ENCODE measurements around the gene VWF.
"Not testable (repeated sequence)": the region's sequence is repeated elsewhere in the genome, so short reads cannot be mapped to it uniquely, and the experiment has no call there.

The VWF gene

DNA sequence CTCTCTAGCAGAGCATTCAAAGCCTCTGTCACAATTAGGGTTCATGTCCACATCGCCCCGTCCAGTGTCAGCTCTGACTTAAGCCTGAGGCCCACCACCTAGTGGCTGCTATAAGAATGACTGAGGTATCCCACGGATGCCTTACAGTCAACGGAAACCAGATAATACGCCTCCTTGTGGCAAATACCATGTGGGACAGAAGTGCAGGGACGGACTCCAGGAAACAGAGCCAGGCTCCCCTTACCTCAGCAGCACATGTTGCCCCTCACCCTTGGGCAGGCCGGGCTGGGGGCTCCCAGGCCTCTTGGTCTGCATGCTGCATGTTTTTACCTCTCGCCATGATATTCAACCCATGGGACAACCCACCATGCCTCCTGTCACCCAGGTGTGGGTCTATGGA, 86.3 kb downstream of the VWF start:
- Histone ChIP-seq H3K9ac (ENCODE audit: low read depth in 1 of 2, low read length in 2 of 2) (no peak overlapping the region), H3K4me1 (ENCODE audit: control insufficient read depth in 1 of 2, insufficient read depth in 2 of 2, low read length in 2 of 2) (no peaks in the 10 kb centered on the region), H3K27me3 (ENCODE audit: control insufficient read depth in 1 of 2, insufficient read depth in 2 of 2, low read length in 2 of 2) (peaks cover 0 to 2% of the 10 kb centered on the region in 2 donors), H3K36me3 (ENCODE audit: control insufficient read depth in 1 of 2, insufficient read depth in 2 of 2, low read length in 2 of 2) (no peaks in the 10 kb centered on the region), H3K9me3 (ENCODE audit: control insufficient read depth in 1 of 2, low read length in 2 of 2) (no peaks in the 10 kb centered on the region), H3K27ac (ENCODE audit: low read depth, low read length) (no peak overlapping the region), H3K4me3 (ENCODE audit: low read depth in 1 of 2, low read length in 2 of 2) (no peak overlapping the region)

DNA sequence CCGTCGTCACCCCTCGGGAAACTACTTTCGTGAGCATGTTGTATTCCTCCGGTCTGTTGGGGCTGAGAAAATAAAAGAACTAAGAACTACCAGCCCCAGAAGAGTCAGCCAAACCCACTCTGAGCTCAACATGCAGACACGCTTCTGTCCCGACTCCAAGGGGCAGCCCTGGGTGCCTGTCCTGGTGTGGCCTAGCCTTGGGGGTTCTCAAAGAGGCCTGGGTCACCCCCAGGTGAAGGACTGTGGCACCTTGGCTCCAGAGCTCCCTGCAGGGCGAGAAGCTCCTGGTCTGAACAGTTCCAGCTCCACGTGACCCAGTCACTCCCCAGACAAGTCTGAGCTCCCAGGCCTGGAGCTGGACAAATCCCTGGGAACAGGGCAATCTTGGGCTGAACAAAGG, 87.0 kb downstream of the VWF start:
- Histone ChIP-seq H3K27ac (ENCODE audit: low read depth, low read length) (no peak overlapping the region), H3K4me3 (ENCODE audit: low read depth in 1 of 2, low read length in 2 of 2) (no peak overlapping the region), H3K27me3 (ENCODE audit: control insufficient read depth in 1 of 2, insufficient read depth in 2 of 2, low read length in 2 of 2) (no peaks in the 10 kb centered on the region), H3K9me3 (ENCODE audit: control insufficient read depth in 1 of 2, low read length in 2 of 2) (no peaks in the 10 kb centered on the region), H3K36me3 (ENCODE audit: control insufficient read depth in 1 of 2, insufficient read depth in 2 of 2, low read length in 2 of 2) (no peaks in the 10 kb centered on the region), H3K9ac (ENCODE audit: low read depth in 1 of 2, low read length in 2 of 2) (no peak overlapping the region), H3K4me1 (ENCODE audit: control insufficient read depth in 1 of 2, insufficient read depth in 2 of 2, low read length in 2 of 2) (no peaks in the 10 kb centered on the region)

DNA sequence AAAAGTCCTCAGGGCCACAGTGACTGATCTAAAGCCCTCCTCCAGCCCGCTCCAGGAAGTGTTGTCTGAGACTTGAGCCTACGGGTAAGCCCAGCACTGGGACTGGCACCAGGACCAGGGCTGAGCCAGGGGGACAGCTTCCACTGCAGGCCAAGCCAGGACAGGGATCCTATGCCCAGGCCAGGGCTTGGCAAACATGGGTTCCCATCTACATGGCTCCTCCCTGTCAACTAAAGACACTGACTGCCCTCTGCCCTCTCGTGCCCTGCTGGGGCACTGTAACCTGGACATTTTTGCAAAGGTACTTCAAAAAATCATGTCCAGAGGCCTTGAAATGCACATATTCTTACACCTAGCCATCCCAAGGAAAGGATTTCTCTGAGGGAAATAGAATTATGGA, 88.0 kb downstream of the VWF start:
- Histone ChIP-seq H3K27me3 (ENCODE audit: control insufficient read depth in 1 of 2, insufficient read depth in 2 of 2, low read length in 2 of 2) (no peaks in the 10 kb centered on the region), H3K9me3 (ENCODE audit: control insufficient read depth in 1 of 2, low read length in 2 of 2) (no peaks in the 10 kb centered on the region), H3K9ac (ENCODE audit: low read depth in 1 of 2, low read length in 2 of 2) (no peak overlapping the region), H3K36me3 (ENCODE audit: control insufficient read depth in 1 of 2, insufficient read depth in 2 of 2, low read length in 2 of 2) (no peaks in the 10 kb centered on the region), H3K4me3 (ENCODE audit: low read depth in 1 of 2, low read length in 2 of 2) (no peak overlapping the region), H3K27ac (ENCODE audit: low read depth, low read length) (no peak overlapping the region), H3K4me1 (ENCODE audit: control insufficient read depth in 1 of 2, insufficient read depth in 2 of 2, low read length in 2 of 2) (no peaks in the 10 kb centered on the region)

DNA sequence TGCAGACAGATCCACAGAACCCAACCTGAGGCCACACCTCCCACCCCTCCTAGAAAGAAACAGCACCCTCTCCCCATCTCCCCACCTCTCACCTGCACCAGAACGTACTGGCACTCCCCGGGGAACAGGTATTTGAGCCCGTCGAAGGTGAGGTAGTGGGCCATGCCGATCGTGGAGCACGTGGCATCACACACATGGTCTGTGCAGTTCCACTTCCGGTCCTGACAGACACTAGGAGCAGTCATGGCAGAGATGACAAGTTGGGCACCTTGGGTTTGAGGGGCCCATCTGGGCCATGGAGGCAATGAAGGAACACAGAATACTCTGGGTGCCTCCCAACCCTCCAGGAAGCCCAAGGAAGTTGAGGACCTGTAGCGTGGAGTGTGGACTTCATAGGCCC, 89.9 kb downstream of the VWF start:
- Histone ChIP-seq H3K4me1 (ENCODE audit: control insufficient read depth in 1 of 2, insufficient read depth in 2 of 2, low read length in 2 of 2) (no peaks in the 10 kb centered on the region), H3K36me3 (ENCODE audit: control insufficient read depth in 1 of 2, insufficient read depth in 2 of 2, low read length in 2 of 2) (no peaks in the 10 kb centered on the region), H3K9ac (ENCODE audit: low read depth in 1 of 2, low read length in 2 of 2) (no peak overlapping the region), H3K9me3 (ENCODE audit: control insufficient read depth in 1 of 2, low read length in 2 of 2) (no peaks in the 10 kb centered on the region), H3K27ac (ENCODE audit: low read depth, low read length) (no peak overlapping the region), H3K27me3 (ENCODE audit: control insufficient read depth in 1 of 2, insufficient read depth in 2 of 2, low read length in 2 of 2) (no peaks in the 10 kb centered on the region), H3K4me3 (ENCODE audit: low read depth in 1 of 2, low read length in 2 of 2) (no peak overlapping the region)

DNA sequence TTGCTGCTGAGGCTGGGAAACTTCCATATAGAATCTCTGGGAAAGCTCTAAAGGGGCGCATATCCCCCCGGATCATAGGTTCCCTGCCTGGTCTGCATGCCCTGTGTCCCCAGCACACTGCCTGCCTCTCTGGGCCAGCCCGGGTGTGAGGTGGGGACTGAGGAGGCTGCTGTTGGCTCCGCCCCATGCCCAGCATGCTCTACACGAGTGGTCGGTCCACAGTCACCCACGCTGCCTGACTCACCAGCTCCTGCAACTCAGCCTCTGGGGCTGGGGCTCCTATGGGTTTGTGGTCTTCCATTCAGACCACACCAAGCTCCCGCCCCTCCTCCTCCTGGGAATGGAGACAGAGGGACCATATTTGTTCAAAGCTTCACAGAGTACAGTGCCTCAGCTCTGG, 90.9 kb downstream of the VWF start:
- H3K36me3 ChIP-seq (ENCODE audit: control insufficient read depth in 1 of 2, insufficient read depth in 2 of 2, low read length in 2 of 2) = no peaks in the 10 kb centered on the region
- H3K9ac ChIP-seq (ENCODE audit: low read depth in 1 of 2, low read length in 2 of 2) = no peak overlapping the region
- no peaks in the 10 kb centered on the region for H3K27me3 ChIP-seq (ENCODE audit: control insufficient read depth in 1 of 2, insufficient read depth in 2 of 2, low read length in 2 of 2)
- H3K9me3 ChIP-seq (ENCODE audit: control insufficient read depth in 1 of 2, low read length in 2 of 2) = no peaks in the 10 kb centered on the region
- H3K4me1 ChIP-seq (ENCODE audit: control insufficient read depth in 1 of 2, insufficient read depth in 2 of 2, low read length in 2 of 2) = no peaks in the 10 kb centered on the region
- no peak overlapping the region for H3K4me3 ChIP-seq (ENCODE audit: low read depth in 1 of 2, low read length in 2 of 2)
- no peak overlapping the region for H3K27ac ChIP-seq (ENCODE audit: low read depth, low read length)

DNA sequence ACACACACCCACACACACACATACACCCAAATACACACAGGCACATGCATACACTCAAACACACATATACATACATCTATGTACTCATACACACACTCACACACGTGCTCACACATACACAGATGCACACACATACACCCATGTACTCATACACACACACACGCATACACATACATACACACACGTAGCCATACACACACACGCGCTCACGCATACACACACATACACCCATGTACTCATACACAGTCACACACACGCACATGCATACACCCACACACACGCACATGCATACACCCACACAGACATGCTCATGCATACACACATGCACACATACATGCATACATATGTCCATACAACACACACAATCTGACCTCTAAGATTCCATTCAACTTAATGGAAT, 91.7 kb downstream of the VWF start:
- no peak overlapping the region for H3K4me3 ChIP-seq (ENCODE audit: low read depth in 1 of 2, low read length in 2 of 2)
- no peaks in the 10 kb centered on the region for H3K4me1 ChIP-seq (ENCODE audit: control insufficient read depth in 1 of 2, insufficient read depth in 2 of 2, low read length in 2 of 2)
- H3K9me3 ChIP-seq (ENCODE audit: control insufficient read depth in 1 of 2, low read length in 2 of 2) = no peaks in the 10 kb centered on the region
- no peaks in the 10 kb centered on the region for H3K36me3 ChIP-seq (ENCODE audit: control insufficient read depth in 1 of 2, insufficient read depth in 2 of 2, low read length in 2 of 2)
- no peaks in the 10 kb centered on the region for H3K27me3 ChIP-seq (ENCODE audit: control insufficient read depth in 1 of 2, insufficient read depth in 2 of 2, low read length in 2 of 2)
- no peak overlapping the region for H3K27ac ChIP-seq (ENCODE audit: low read depth, low read length)
- no peak overlapping the region for H3K9ac ChIP-seq (ENCODE audit: low read depth in 1 of 2, low read length in 2 of 2)

DNA sequence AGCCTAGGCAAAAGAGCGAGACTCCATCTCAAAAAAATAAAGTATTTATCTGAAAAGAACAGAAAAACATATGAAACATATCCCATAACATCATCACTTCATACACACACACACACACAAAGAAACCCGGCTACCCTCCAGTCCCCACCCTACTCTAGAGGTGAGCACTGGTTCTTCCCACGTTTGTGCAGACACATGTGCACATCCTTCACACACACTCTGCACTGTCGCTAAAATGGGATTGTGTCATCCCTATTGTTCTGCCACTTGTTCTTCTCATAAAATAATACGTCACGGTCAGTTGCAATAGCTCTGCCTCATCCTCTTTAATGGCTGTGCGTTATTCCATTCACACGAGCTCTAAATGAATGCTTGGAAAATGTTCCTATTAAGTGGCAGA, 93.5 kb downstream of the VWF start:
- H3K27ac ChIP-seq (ENCODE audit: low read depth, low read length) = no peak overlapping the region
- no peak overlapping the region for H3K4me3 ChIP-seq (ENCODE audit: low read depth in 1 of 2, low read length in 2 of 2)
- H3K4me1 ChIP-seq (ENCODE audit: control insufficient read depth in 1 of 2, insufficient read depth in 2 of 2, low read length in 2 of 2) = no peaks in the 10 kb centered on the region
- H3K36me3 ChIP-seq (ENCODE audit: control insufficient read depth in 1 of 2, insufficient read depth in 2 of 2, low read length in 2 of 2) = no peaks in the 10 kb centered on the region
- H3K9me3 ChIP-seq (ENCODE audit: control insufficient read depth in 1 of 2, low read length in 2 of 2) = no peaks in the 10 kb centered on the region
- no peaks in the 10 kb centered on the region for H3K27me3 ChIP-seq (ENCODE audit: control insufficient read depth in 1 of 2, insufficient read depth in 2 of 2, low read length in 2 of 2)
- no peak overlapping the region for H3K9ac ChIP-seq (ENCODE audit: low read depth in 1 of 2, low read length in 2 of 2)

DNA sequence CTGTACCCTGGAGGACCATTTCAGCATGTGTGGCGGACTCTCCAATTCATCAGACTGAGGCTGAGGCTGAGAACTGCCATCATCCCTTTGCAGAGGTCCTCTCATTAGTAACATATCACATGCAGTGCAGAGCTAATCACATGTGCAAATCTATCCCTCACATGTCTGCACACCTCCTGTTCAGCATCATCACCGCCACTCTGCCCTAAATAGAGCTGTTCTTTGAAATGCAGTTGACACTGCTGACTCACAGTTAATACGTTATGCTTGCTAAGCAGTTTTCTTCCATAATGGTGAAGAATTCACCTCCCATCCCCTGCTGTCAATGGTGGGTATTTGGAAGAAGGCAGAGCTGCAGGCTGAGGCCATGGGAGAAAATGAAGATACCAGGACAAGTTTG, 94.4 kb downstream of the VWF start:
- Histone ChIP-seq H3K27me3 (ENCODE audit: control insufficient read depth in 1 of 2, insufficient read depth in 2 of 2, low read length in 2 of 2) (no peaks in the 10 kb centered on the region), H3K36me3 (ENCODE audit: control insufficient read depth in 1 of 2, insufficient read depth in 2 of 2, low read length in 2 of 2) (no peaks in the 10 kb centered on the region), H3K9me3 (ENCODE audit: control insufficient read depth in 1 of 2, low read length in 2 of 2) (no peaks in the 10 kb centered on the region), H3K4me1 (ENCODE audit: control insufficient read depth in 1 of 2, insufficient read depth in 2 of 2, low read length in 2 of 2) (no peaks in the 10 kb centered on the region), H3K4me3 (ENCODE audit: low read depth in 1 of 2, low read length in 2 of 2) (no peak overlapping the region), H3K9ac (ENCODE audit: low read depth in 1 of 2, low read length in 2 of 2) (no peak overlapping the region), H3K27ac (ENCODE audit: low read depth, low read length) (no peak overlapping the region)

DNA sequence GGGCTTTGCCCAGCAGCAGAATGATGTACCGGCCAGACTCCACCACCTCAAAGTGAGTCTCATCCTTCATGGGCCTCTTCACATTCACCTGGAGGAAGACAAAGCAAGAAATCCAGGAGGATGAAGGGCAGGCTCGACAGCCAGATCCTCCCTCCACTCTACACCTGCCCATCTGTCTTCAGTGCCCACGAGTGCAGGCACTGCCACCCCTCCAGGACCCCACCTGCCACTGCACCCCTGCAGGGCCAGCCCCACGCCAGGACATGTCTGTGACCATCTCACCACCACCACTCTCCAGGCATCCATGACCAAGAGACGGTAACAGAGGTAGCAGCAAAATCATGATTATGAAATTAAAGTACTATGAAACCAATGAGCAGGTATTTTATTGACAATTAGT, 95.1 kb downstream of the VWF start:
- no peaks in the 10 kb centered on the region for H3K4me1 ChIP-seq (ENCODE audit: control insufficient read depth in 1 of 2, insufficient read depth in 2 of 2, low read length in 2 of 2)
- no peaks in the 10 kb centered on the region for H3K27me3 ChIP-seq (ENCODE audit: control insufficient read depth in 1 of 2, insufficient read depth in 2 of 2, low read length in 2 of 2)
- H3K36me3 ChIP-seq (ENCODE audit: control insufficient read depth in 1 of 2, insufficient read depth in 2 of 2, low read length in 2 of 2) = no peaks in the 10 kb centered on the region

DNA sequence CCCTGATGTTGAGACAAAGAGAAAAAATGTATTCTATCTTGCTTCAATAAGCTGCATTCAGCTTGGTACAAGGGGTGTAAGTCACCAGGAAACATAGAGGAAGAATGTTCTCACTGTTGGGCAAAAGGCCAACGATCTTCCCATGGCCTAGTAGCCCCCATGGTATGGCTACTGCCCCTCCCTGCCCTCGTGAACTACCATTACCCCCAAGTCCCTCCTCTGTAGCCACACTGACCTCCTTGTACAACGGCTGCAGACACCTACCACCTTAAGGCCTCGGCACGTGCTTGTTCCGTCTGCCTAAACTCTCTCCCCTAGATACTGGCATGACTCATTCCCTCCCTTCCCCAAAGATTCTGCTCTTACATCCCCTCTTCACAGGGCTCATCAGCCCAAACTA, 97.5 kb downstream of the VWF start:
- Histone ChIP-seq H3K4me3 (ENCODE audit: low read depth in 1 of 2, low read length in 2 of 2) (no peak overlapping the region), H3K4me1 (ENCODE audit: control insufficient read depth in 1 of 2, insufficient read depth in 2 of 2, low read length in 2 of 2) (no peaks in the 10 kb centered on the region), H3K9ac (ENCODE audit: low read depth in 1 of 2, low read length in 2 of 2) (no peak overlapping the region), H3K27me3 (ENCODE audit: control insufficient read depth in 1 of 2, insufficient read depth in 2 of 2, low read length in 2 of 2) (no peaks in the 10 kb centered on the region), H3K9me3 (ENCODE audit: control insufficient read depth in 1 of 2, low read length in 2 of 2) (no peaks in the 10 kb centered on the region), H3K36me3 (ENCODE audit: control insufficient read depth in 1 of 2, insufficient read depth in 2 of 2, low read length in 2 of 2) (no peaks in the 10 kb centered on the region), H3K27ac (ENCODE audit: low read depth, low read length) (no peak overlapping the region)

More for the DNA sequence above, 95.1 kb downstream of the VWF start:
- no peaks in the 10 kb centered on the region for H3K9me3 ChIP-seq (ENCODE audit: control insufficient read depth in 1 of 2, low read length in 2 of 2)
- H3K4me3 ChIP-seq (ENCODE audit: low read depth in 1 of 2, low read length in 2 of 2) = no peak overlapping the region
- H3K9ac ChIP-seq (ENCODE audit: low read depth in 1 of 2, low read length in 2 of 2) = no peak overlapping the region
- H3K27ac ChIP-seq (ENCODE audit: low read depth, low read length) = no peak overlapping the region

DNA sequence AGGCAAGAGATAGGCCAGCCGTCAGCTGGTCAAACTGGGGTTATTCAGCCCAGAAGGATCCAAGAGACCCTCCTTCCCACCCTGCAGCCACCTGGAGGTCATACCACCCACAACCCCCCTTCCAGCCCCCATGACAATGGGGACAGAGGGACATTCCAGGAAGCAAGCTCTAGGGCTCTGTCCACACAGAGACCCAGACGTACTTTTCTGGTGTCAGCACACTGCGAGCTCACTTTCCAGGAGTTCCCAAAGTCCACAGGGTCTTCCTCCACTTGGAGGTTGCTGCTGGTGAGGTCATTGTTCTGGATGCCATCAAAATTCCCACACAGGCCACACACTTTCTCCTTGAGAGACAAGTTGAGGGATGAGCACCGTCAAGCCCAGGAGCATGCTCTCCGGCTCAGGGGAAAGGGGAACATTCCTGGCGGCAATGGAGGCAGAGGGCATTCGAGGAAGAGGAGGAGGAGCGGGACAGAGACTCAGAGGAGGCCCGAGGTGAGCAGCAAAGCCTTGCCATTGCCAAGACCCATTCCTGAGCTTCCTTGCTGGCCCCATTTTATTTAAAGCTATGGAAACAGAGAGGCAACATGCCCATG, 98.7 kb downstream of the VWF start:
- H3K4me3 ChIP-seq (ENCODE audit: low read depth in 1 of 2, low read length in 2 of 2) = not testable (repeated sequence)

More for the DNA sequence above, 98.7 kb downstream of the VWF start:
- H3K9me3 ChIP-seq (ENCODE audit: control insufficient read depth in 1 of 2, low read length in 2 of 2); H3K9ac ChIP-seq (ENCODE audit: low read depth in 1 of 2, low read length in 2 of 2); H3K27ac ChIP-seq (ENCODE audit: low read depth, low read length); H3K27me3 ChIP-seq (ENCODE audit: control insufficient read depth in 1 of 2, insufficient read depth in 2 of 2, low read length in 2 of 2); H3K4me1 ChIP-seq (ENCODE audit: control insufficient read depth in 1 of 2, insufficient read depth in 2 of 2, low read length in 2 of 2); H3K36me3 ChIP-seq (ENCODE audit: control insufficient read depth in 1 of 2, insufficient read depth in 2 of 2, low read length in 2 of 2): not testable (repeated sequence)

All from duodenal mucosa (tissue), 2 donors.